Esophagus squamous epithelium (tissue), 4 donors: ENCODE data around the gene B3GALT4.

ENCODE experiments used
- POLR2A ChIP-seq, 4 donors: fragments of 450-650 bp; IDR thresholded peaks; one replicate each; pipeline ENCODE4 v1.6.1; 2017; ENCODE audit warnings: antibody characterized with exemption in 4 of 4, mild to moderate bottlenecking in 4 of 4, moderate library complexity in 3 of 4
- TF ChIP-seq, protein P1 (sequence below), 6 experiments: fragments of 450-650 bp in 4 of 6; fragments of 200-600 bp in 2 of 6; sonication (generic) in 2 of 6; IDR thresholded peaks; one replicate each; pipeline ENCODE4 v1.5.1; 2016 to 2019; ENCODE audit warnings: antibody characterized with exemption in 6 of 6, mild to moderate bottlenecking in 4 of 6, moderate library complexity in 4 of 6

GRCh38 chr6:33314515-33314942 is 37.6 kb downstream of the B3GALT4 start:
- TF ChIP-seq, protein P1, sequence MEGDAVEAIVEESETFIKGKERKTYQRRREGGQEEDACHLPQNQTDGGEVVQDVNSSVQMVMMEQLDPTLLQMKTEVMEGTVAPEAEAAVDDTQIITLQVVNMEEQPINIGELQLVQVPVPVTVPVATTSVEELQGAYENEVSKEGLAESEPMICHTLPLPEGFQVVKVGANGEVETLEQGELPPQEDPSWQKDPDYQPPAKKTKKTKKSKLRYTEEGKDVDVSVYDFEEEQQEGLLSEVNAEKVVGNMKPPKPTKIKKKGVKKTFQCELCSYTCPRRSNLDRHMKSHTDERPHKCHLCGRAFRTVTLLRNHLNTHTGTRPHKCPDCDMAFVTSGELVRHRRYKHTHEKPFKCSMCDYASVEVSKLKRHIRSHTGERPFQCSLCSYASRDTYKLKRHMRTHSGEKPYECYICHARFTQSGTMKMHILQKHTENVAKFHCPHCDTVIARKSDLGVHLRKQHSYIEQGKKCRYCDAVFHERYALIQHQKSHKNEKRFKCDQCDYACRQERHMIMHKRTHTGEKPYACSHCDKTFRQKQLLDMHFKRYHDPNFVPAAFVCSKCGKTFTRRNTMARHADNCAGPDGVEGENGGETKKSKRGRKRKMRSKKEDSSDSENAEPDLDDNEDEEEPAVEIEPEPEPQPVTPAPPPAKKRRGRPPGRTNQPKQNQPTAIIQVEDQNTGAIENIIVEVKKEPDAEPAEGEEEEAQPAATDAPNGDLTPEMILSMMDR (IDR thresholded peaks at IDR 0.05), result no peak
- no peak for TF ChIP-seq POLR2A (IDR thresholded peaks at IDR 0.05)
